HepG2 (cell line): ENCODE data around the gene BCL2L13. TPM values are rescaled to one million over a fixed set of nuclear protein-coding genes. Genes with fewer than 3 reads are reported as not detected.

Source experiments
- ATAC-seq: fragments of 200-7000 bp; cut with Tn5 transposase; 3 replicates; pipeline ENCODE4 v1.9.1; 2020; ENCODE audit warnings: mild to moderate bottlenecking, moderate library complexity
- BruUV-seq: library from RNA; stranded (reverse); fragments of 400-500 nt; replicated peaks from 2 replicates; lab custom pipeline; 2021; lab: Mats Ljungman, UMichigan
- CTCF ChIA-PET: fragments of 300-600 bp; formaldehyde crosslinking; extraction: SDS; loops from one replicate; lab custom pipeline; 2021; ENCODE audit warnings: low total read pairs, inconsistent platforms, low intra/inter-chr PET ratio; lab: Yijun Ruan, JAX
- POLR2A ChIA-PET: fragments of 350-600 bp; sonication (Branson Sonifier 250); formaldehyde crosslinking; loops from one replicate; lab custom pipeline; 2020; ENCODE audit warnings: antibody characterized with exemption, inconsistent platforms; lab: Yijun Ruan, JAX
- DNase-seq: peaks from one replicate; pipeline ENCODE4 v3.0.0-alpha.2; 2015; ENCODE audit warnings: low spot score
- FAIRE-seq: peaks from 3 replicates; lab custom pipeline; 2011; peaks lifted over from hg19 to GRCh38; lab: Jason Lieb, UNC
- H2AFZ ChIP-seq: one replicate; pipeline ENCODE4 v1.6.1; 2011; ENCODE audit warnings: low read length, inconsistent platforms
- H3K27ac ChIP-seq: fragments of 300-600 bp; 3 replicates; pipeline ENCODE4 v1.8.0; 2011; ENCODE audit warnings: mixed run types, mild to moderate bottlenecking, mixed read lengths, low read length, inconsistent platforms; ENCODE audit not compliant: insufficient read depth; ENCODE audit errors: extremely low read length
- H3K27me3 ChIP-seq, 2 experiments: fragments of 200-600 bp in 1 of 2; 2 replicates in 1 of 2; 3 replicates in 1 of 2; pipeline versions ENCODE4 v1.6.0 to v1.8.0; 2011; ENCODE audit warnings: low read length in 2 of 2, mild to moderate bottlenecking in 2 of 2, moderate library complexity in 2 of 2, inconsistent platforms in 1 of 2; ENCODE audit not compliant: insufficient read depth in 2 of 2, control insufficient read depth in 1 of 2
- H3K36me3 ChIP-seq, 2 experiments: fragments of 200-600 bp in 1 of 2; replicated peaks in 1 of 2; 2 replicates in 1 of 2; 3 replicates in 1 of 2; pipeline versions ENCODE4 v1.5.1 to v1.8.0; 2011; ENCODE audit warnings: low read length in 2 of 2, inconsistent platforms in 1 of 2; ENCODE audit not compliant: insufficient read depth in 2 of 2, control insufficient read depth in 1 of 2
- H3K4me1 ChIP-seq: 2 replicates; pipeline ENCODE4 v1.5.1; 2012; ENCODE audit warnings: low read length, inconsistent platforms; ENCODE audit not compliant: insufficient read depth
- H3K4me2 ChIP-seq: 2 replicates; pipeline ENCODE4 v1.6.0; 2011; ENCODE audit warnings: low read depth, low read length, inconsistent platforms
- H3K4me3 ChIP-seq, 3 experiments: fragments of 200-600 bp in 1 of 3; sonication (generic), shearing (Covaris generic) in 1 of 3; replicated peaks in 1 of 3; 2 replicates each; pipeline ENCODE4 v1.5.1; 2011 to 2016; ENCODE audit warnings: low read length in 3 of 3, inconsistent platforms in 2 of 3, low read depth in 2 of 3, mild to moderate bottlenecking in 2 of 3, control low read depth in 1 of 3, mixed read lengths in 1 of 3; ENCODE audit not compliant: insufficient read depth in 1 of 3
- H3K79me2 ChIP-seq: one replicate; pipeline ENCODE4 v1.6.1; 2011; ENCODE audit warnings: low read length, inconsistent platforms; ENCODE audit not compliant: insufficient read depth
- H3K9ac ChIP-seq: 2 replicates; pipeline ENCODE4 v1.6.0; 2011; ENCODE audit warnings: mild to moderate bottlenecking, low read depth, low read length, inconsistent platforms; ENCODE audit not compliant: insufficient read depth
- H3K9me3 ChIP-seq: 2 replicates; pipeline ENCODE4 v1.5.1; 2012; ENCODE audit warnings: mild to moderate bottlenecking, low read length
- H4K20me1 ChIP-seq: 2 replicates; pipeline ENCODE4 v1.6.0; 2011; ENCODE audit warnings: inconsistent platforms, mild to moderate bottlenecking, low read length, moderate library complexity; ENCODE audit not compliant: insufficient read depth
- EZH2 ChIP-seq: conservative IDR thresholded peaks from 2 replicates; pipeline ENCODE4 v1.6.1; 2012; ENCODE audit warnings: mild to moderate bottlenecking, low read depth, low read length, moderate library complexity
- NFATC3 ChIP-seq: sonication (generic); formaldehyde crosslinking; IDR thresholded peaks from 2 replicates; pipeline ENCODE4 v1.5.1; 2020; ENCODE audit warnings: mild to moderate bottlenecking, missing genetic modification reagents
- WGBS: methylation state at CpG from one replicate; pipeline ENCODE4 v1.1.6; 2017; ENCODE audit warnings: low lambda C conversion rate; 5-methylcytosine and 5-hydroxymethylcytosine counted together
- in situ Hi-C: cut with HindIII; loops from 2 replicates; pipeline ENCODE4 v1.10.0; 2017; ENCODE audit warnings: low pct_unique_long_range_greater_than_20kb; ENCODE audit not compliant: extremely low pct_ligation_motif_present
- intact Hi-C: fragments of 100-400 bp; cut with micrococcal nuclease; formaldehyde crosslinking; loops from one replicate; pipeline ENCODE4 v1.10.0; 2022; ENCODE audit not compliant: unreplicated experiment
- polyA plus RNA-seq, 8 experiments: library from polyadenylated mRNA; depleted of rRNA in 3 of 8; stranded (reverse) in 7 of 8; unstranded in 1 of 8; fragments of >200 nt; fragmentation: Illumina TruSeq in 4 of 8; extraction: Trizol in 4 of 8; gene quantifications; 2 replicates each; pipeline versions ENCODE4 v1.2.1 to v1.2.3, GENCODE V29; 2011 to 2016; ENCODE audit warnings: low read depth in 4 of 8, missing spikeins in 1 of 8, mixed read lengths in 1 of 8; ENCODE audit not compliant: insufficient read depth in 1 of 8
- total RNA-seq, 5 experiments: library from RNA; depleted of rRNA; stranded (reverse); fragments of >200 nt; fragmentation: Illumina TruSeq; extraction: Trizol; gene quantifications; 2 replicates each; pipeline ENCODE4 v1.2.3, GENCODE V29; 2016; ENCODE audit warnings: low read depth in 1 of 5
- TF ChIP-seq, protein P1 (sequence below): IDR thresholded peaks from 2 replicates; pipeline ENCODE4 v1.6.1; 2016; ENCODE audit warnings: missing compliant biosample characterization, missing genetic modification reagents, borderline replicate concordance
- TF ChIP-seq, protein P2 (sequence below): sonication (generic); formaldehyde crosslinking; IDR thresholded peaks from 2 replicates; pipeline ENCODE4 v1.5.0; 2020; ENCODE audit warnings: mild to moderate bottlenecking, missing genetic modification reagents

The BCL2L13 gene
- total and polyA plus RNA-seq, 2 of the 13 experiments (the other 11 are each of a cell fraction or from before 2014, with no cell fraction given), result 13.5 to 14.6 TPM

DNA sequence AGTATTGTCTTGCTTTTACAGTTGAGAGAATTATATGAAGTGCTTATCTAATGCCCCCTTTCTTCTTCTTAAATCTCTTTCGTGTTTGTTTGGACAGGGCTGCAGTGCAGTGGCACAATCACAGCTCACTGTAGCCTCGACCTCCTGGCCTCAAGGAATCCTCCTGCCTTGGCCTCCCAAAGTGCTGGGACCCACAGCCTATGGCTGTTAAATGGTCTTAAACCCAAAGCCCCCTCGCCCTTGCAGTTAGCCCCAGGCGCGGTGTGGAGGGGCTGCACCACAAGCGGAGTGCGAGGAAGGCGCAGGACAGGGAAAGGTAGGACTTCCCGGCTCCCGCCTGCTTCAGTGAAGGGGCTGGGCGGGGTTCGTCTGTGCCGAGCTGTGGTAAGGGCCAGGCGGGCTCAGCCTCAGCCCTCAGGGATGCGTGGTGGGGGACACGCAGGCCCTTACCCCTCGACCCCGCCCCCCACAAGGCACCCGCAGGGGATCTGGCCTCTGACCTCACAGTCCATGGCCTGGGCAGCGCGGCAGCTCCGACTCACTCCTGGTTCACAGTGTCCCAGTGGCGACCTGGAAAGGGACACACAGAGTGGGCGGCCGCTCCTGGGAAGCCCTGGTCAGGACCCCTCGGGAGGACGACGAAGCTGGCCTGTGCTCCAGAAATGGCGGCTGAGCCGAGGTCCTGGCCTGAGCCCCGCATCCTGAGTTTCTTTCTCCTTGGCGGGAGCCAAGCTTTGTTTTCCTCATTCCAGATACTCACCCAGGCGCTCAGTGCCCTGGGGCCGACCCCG, 111.2 kb downstream of the BCL2L13 start:
- intact Hi-C loops, result no loop called here

More for the DNA sequence above, 111.2 kb downstream of the BCL2L13 start:
- no peak for FAIRE-seq
- Histone ChIP-seq H3K79me2 (no peaks in the 10 kb centered on the region), H3K9ac (no peak overlapping the region), H3K4me2 (no peak overlapping the region), H4K20me1 (no peaks in the 10 kb centered on the region), H2AFZ (no peak overlapping the region), H3K4me1 (no peaks in the 10 kb centered on the region), H3K27me3 (no peaks in the 10 kb centered on the region; a peak in 1 of 5 replicates), H3K36me3 (no peaks in the 10 kb centered on the region), H3K4me3 (no peak overlapping the region), H3K27ac (no peak overlapping the region), H3K9me3 (no peaks in the 10 kb centered on the region)
- no TSS peak for BruUV-seq
- in situ Hi-C loops, result no loop called here
- ChIA-PET CTCF (no interaction called here), POLR2A (no interaction called here)
- WGBS, result 88% methylated on average over 24 of the region's 35 CpGs
- TF ChIP-seq, protein P1, sequence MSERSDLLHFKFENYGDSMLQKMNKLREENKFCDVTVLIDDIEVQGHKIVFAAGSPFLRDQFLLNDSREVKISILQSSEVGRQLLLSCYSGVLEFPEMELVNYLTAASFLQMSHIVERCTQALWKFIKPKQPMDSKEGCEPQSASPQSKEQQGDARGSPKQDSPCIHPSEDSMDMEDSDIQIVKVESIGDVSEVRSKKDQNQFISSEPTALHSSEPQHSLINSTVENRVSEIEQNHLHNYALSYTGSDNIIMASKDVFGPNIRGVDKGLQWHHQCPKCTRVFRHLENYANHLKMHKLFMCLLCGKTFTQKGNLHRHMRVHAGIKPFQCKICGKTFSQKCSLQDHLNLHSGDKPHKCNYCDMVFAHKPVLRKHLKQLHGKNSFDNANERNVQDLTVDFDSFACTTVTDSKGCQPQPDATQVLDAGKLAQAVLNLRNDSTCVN, result no peak
- TF ChIP-seq NFATC3 (CRISPR knock-in tag) (no peak), EZH2 (no peak)
- TF ChIP-seq, protein P2, sequence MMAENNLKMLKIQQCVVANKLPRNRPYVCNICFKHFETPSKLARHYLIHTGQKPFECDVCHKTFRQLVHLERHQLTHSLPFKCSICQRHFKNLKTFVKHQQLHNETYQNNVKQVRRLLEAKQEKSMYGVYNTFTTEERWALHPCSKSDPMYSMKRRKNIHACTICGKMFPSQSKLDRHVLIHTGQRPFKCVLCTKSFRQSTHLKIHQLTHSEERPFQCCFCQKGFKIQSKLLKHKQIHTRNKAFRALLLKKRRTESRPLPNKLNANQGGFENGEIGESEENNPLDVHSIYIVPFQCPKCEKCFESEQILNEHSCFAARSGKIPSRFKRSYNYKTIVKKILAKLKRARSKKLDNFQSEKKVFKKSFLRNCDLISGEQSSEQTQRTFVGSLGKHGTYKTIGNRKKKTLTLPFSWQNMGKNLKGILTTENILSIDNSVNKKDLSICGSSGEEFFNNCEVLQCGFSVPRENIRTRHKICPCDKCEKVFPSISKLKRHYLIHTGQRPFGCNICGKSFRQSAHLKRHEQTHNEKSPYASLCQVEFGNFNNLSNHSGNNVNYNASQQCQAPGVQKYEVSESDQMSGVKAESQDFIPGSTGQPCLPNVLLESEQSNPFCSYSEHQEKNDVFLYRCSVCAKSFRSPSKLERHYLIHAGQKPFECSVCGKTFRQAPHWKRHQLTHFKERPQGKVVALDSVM (CRISPR knock-in tag), result peak; percentile 84
- no peak for ATAC-seq
- DNase-seq, result no peak
